ENCODE measurements around the gene NPAS4.

DNA sequence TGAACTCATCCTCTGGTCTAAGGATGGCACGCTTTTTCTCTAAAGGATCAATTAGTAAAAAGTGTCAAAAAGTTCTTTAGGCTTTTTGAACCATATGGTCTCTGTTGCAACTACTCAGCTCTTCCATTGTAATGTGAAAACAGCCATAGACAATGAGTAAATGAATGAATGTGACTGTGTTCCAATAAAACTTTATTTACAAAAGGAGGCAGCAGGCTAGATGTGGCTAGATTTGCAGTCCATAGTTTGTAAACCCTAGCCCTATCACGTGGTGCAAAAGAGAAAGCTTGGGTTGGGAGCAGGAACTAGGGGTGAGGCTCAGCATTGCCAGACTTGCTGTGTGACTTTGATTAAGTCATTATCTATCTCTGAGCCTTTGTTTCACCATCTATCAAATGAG lies 5.4 kb upstream of the NPAS4 start:
- TF ChIP-seq EZH2phosphoT487 (IDR thresholded peaks at IDR 0.05; ENCODE audit: insufficient read depth, low read depth) (no peak), EZH2 (IDR thresholded peaks at IDR 0.05; ENCODE audit: insufficient read depth, poor library complexity, severe bottlenecking) (no peak)
